Loucy (cell line): Measurements from ENCODE around the gene ATF7.

ENCODE experiments used
- CTCF ChIP-seq: fragments of 200-600 bp; sonication (generic); conservative IDR thresholded peaks from 2 replicates; pipeline ENCODE4 v1.5.1; 2014; ENCODE audit warnings: mild to moderate bottlenecking, antibody characterized with exemption, low read length
- EZH2phosphoT487 ChIP-seq: fragments of 200-600 bp; IDR thresholded peaks from 2 replicates; pipeline ENCODE4 v1.6.1; 2018; ENCODE audit warnings: antibody characterized with exemption, mild to moderate bottlenecking, moderate library complexity, borderline replicate concordance

DNA sequence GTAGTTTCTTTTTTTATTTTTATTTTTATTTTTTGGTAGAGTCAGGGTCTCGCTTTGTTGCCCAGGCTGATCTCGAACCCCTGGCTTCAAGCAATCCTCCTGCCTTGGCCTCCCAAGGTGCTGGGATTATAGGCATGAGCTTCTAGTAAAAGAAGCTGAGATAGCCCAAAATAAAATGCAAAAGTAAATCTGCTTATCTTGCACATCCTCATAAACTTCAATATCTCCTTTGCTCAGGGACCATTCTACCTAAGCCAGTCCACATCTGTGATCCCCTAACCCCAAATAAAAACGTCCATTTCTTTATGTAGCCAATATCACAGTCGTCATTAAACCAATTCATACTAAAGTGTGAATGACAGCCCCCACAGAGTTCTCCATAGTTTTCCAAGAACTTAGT lies 36.3 kb downstream of the ATF7 start:
- no peak for TF ChIP-seq CTCF
- no peak for TF ChIP-seq EZH2phosphoT487
